MM.1S (cell line): ENCODE results near the gene CYSLTR2.

Experiments
- DNase-seq: peaks from one replicate; pipeline ENCODE4 v3.0.0-alpha.2; 2015
- H2AFZ ChIP-seq: fragments of 300-600 bp; sonication (generic); 2 replicates; pipeline ENCODE4 v1.6.0; 2016; ENCODE audit warnings: antibody characterized with exemption, low read length
- H3F3A ChIP-seq: fragments of 300-600 bp; sonication (generic); 2 replicates; pipeline ENCODE4 v1.6.1; 2016; ENCODE audit warnings: mild to moderate bottlenecking, antibody characterized with exemption, low read length, moderate library complexity, mixed read lengths; ENCODE audit not compliant: insufficient read depth
- H3K27ac ChIP-seq: fragments of 300-600 bp; sonication (generic); 2 replicates; pipeline ENCODE4 v1.5.1; 2016; ENCODE audit warnings: mild to moderate bottlenecking, low read length
- H3K27me3 ChIP-seq: fragments of 300-600 bp; sonication (generic); replicated peaks from 2 replicates; pipeline ENCODE4 v1.6.0; 2016; ENCODE audit warnings: low read length; ENCODE audit not compliant: insufficient read depth
- H3K36me3 ChIP-seq: fragments of 300-600 bp; sonication (generic); replicated peaks from 2 replicates; pipeline ENCODE4 v1.6.1; 2016; ENCODE audit warnings: mild to moderate bottlenecking, low read length, mixed read lengths; ENCODE audit not compliant: insufficient read depth
- H3K4me1 ChIP-seq: fragments of 300-600 bp; sonication (generic); 2 replicates; pipeline ENCODE4 v1.6.1; 2016; ENCODE audit warnings: low read length, mixed read lengths
- H3K4me2 ChIP-seq: fragments of 300-600 bp; sonication (generic); 2 replicates; pipeline ENCODE4 v1.6.0; 2016; ENCODE audit warnings: low read depth, low read length
- H3K4me3 ChIP-seq: fragments of 300-600 bp; sonication (generic); 2 replicates; pipeline ENCODE4 v1.5.1; 2016; ENCODE audit warnings: low read length, mixed read lengths
- H3K79me2 ChIP-seq: fragments of 300-600 bp; sonication (generic); 2 replicates; pipeline ENCODE4 v1.6.1; 2016; ENCODE audit warnings: mixed run types, low read length, mixed read lengths
- H3K9ac ChIP-seq: fragments of 300-600 bp; sonication (generic); 2 replicates; pipeline ENCODE4 v1.6.1; 2016; ENCODE audit warnings: low read length, mixed read lengths
- H3K9me2 ChIP-seq: fragments of 300-600 bp; sonication (generic); replicated peaks from 2 replicates; pipeline ENCODE4 v1.6.1; 2016; ENCODE audit warnings: mild to moderate bottlenecking, low read length, mixed read lengths; ENCODE audit not compliant: insufficient read depth
- H3K9me3 ChIP-seq: fragments of 300-600 bp; sonication (generic); replicated peaks from 2 replicates; pipeline ENCODE4 v1.6.1; 2016; ENCODE audit warnings: mild to moderate bottlenecking, low read length, mixed read lengths; ENCODE audit not compliant: insufficient read depth
- H4K20me1 ChIP-seq: fragments of 300-600 bp; sonication (generic); 2 replicates; pipeline ENCODE4 v1.6.1; 2016; ENCODE audit warnings: mild to moderate bottlenecking, low read length, moderate library complexity, mixed read lengths; ENCODE audit not compliant: insufficient read depth
- EZH2 ChIP-seq: fragments of 300-600 bp; sonication (generic); optimal IDR thresholded peaks from 2 replicates; pipeline ENCODE3; 2017; ENCODE audit warnings: low read depth, mild to moderate bottlenecking, antibody characterized with exemption, low read length, mixed read lengths
- EZH2phosphoT487 ChIP-seq: fragments of 300-600 bp; sonication (generic); IDR thresholded peaks from 2 replicates; pipeline ENCODE4 v1.6.1; 2018; ENCODE audit warnings: antibody characterized with exemption, low read length
- TF ChIP-seq, protein P1 (sequence below): fragments of 300-600 bp; sonication (generic); IDR thresholded peaks from 2 replicates; pipeline ENCODE4 v1.5.1; 2016; ENCODE audit warnings: antibody characterized with exemption, low read length, mixed read lengths

CYSLTR2 gene

DNA sequence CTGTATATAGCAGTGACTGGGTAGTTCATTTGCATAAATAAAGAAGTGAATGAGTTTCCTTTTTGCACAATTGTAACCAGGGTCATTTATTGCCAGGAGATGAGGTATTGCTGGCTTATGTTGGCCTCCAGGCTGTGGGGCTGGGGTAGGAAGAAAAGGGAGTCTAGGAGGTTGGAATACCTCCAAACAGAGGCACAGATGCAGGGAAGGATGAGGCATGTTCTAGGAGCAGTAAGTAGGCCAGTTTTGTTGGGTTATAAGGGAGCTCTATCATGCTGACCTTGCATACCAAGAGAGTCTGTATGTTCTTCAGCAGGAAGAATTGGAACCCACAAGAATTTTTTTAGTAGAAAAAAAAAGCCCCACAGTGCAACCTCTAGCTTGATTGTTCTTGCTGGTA lies 17.2 kb upstream of the CYSLTR2 start:
- peaks cover 17% of the 10 kb centered on the region for H3K4me1 ChIP-seq
- H3F3A ChIP-seq, result peaks cover 8% of the 10 kb centered on the region; the same call in 1 of the 2 replicates
- no peaks in the 10 kb centered on the region for H3K27me3 ChIP-seq
- peak; percentile 67 for DNase-seq
- H3K4me3 ChIP-seq, result no peak overlapping the region
- TF ChIP-seq EZH2 (no peak), EZH2phosphoT487 (no peak)
- TF ChIP-seq, protein P1, sequence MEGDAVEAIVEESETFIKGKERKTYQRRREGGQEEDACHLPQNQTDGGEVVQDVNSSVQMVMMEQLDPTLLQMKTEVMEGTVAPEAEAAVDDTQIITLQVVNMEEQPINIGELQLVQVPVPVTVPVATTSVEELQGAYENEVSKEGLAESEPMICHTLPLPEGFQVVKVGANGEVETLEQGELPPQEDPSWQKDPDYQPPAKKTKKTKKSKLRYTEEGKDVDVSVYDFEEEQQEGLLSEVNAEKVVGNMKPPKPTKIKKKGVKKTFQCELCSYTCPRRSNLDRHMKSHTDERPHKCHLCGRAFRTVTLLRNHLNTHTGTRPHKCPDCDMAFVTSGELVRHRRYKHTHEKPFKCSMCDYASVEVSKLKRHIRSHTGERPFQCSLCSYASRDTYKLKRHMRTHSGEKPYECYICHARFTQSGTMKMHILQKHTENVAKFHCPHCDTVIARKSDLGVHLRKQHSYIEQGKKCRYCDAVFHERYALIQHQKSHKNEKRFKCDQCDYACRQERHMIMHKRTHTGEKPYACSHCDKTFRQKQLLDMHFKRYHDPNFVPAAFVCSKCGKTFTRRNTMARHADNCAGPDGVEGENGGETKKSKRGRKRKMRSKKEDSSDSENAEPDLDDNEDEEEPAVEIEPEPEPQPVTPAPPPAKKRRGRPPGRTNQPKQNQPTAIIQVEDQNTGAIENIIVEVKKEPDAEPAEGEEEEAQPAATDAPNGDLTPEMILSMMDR, result no peak
- no peak overlapping the region; the same call in 1 of the 2 replicates for H2AFZ ChIP-seq
- H3K4me2 ChIP-seq, result peak overlapping the region; percentile 12
- no peaks in the 10 kb centered on the region for H3K9me2 ChIP-seq
- no peaks in the 10 kb centered on the region for H3K79me2 ChIP-seq
- no peaks in the 10 kb centered on the region for H4K20me1 ChIP-seq
- H3K27ac ChIP-seq, result peak overlapping the region; percentile 45; the same call in 1 of the 2 replicates
- no peaks in the 10 kb centered on the region for H3K9me3 ChIP-seq
- no peaks in the 10 kb centered on the region for H3K36me3 ChIP-seq
- no peak overlapping the region for H3K9ac ChIP-seq

DNA sequence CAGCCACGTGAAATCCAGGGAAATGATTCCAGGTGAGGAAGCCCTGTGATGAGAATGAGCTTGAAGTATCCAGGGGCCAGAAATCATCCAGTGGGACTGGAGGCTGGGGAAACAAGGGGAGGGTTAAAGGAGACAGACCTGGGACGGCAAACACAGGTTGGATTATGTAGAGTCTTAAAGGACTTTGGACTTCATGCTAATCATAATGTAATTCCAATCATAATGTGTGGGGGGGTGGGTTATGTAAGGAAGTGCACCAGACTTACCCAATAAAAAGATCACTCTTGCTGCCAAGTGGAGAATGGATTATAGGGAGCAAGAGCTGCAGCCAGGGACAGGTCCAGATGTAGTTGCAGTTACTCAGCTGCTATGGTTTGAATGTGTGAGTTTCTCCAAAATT lies 16.1 kb upstream of the CYSLTR2 start:
- TF ChIP-seq EZH2phosphoT487 (no peak), EZH2 (no peak)
- TF ChIP-seq, protein P1, result no peak
- no peak overlapping the region for H2AFZ ChIP-seq
- H3K4me3 ChIP-seq, result no peak overlapping the region
- no peaks in the 10 kb centered on the region for H3K36me3 ChIP-seq
- no peak overlapping the region for H3K4me2 ChIP-seq
- H3K9me3 ChIP-seq, result no peaks in the 10 kb centered on the region
- DNase-seq, result no peak
- H3K9ac ChIP-seq, result no peak overlapping the region
- H3K79me2 ChIP-seq, result no peaks in the 10 kb centered on the region
- peaks cover 8% of the 10 kb centered on the region; the same call in 1 of the 2 replicates for H3F3A ChIP-seq
- no peaks in the 10 kb centered on the region for H4K20me1 ChIP-seq
- no peaks in the 10 kb centered on the region for H3K27me3 ChIP-seq
- peaks cover 17% of the 10 kb centered on the region for H3K4me1 ChIP-seq
- H3K27ac ChIP-seq, result no peak overlapping the region
- H3K9me2 ChIP-seq, result no peaks in the 10 kb centered on the region

DNA sequence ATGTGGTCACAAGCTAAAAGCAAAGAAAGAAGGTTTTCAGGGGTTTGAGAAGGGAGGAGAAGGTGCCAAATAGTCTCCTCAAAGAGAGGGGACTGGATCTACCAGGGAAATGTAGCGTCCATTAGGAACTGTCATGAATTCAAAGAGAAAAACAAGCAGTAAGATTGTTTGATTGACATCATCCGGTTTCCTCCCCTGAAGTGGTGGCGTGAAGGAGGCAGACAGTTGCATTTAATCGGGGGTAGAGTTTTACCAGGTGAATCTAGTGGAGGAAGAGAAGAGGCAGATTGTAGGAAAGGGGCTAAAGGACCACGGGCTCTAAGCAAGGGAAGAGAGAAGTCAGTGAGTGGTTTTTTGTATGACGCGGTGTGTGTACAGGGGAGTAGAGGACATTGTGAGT lies 13.0 kb upstream of the CYSLTR2 start:
- H2AFZ ChIP-seq, result no peak overlapping the region
- H3K27ac ChIP-seq, result no peak overlapping the region
- TF ChIP-seq, protein P1, result no peak
- no peak for TF ChIP-seq EZH2phosphoT487
- no peak for TF ChIP-seq EZH2
- no peak overlapping the region for H3K4me2 ChIP-seq
- H3F3A ChIP-seq, result peaks cover 8% of the 10 kb centered on the region; the same call in 1 of the 2 replicates
- no peaks in the 10 kb centered on the region for H3K9me2 ChIP-seq
- no peaks in the 10 kb centered on the region for H3K27me3 ChIP-seq
- no peaks in the 10 kb centered on the region for H3K9me3 ChIP-seq
- no peaks in the 10 kb centered on the region for H3K36me3 ChIP-seq
- H3K4me1 ChIP-seq, result peaks cover 11% of the 10 kb centered on the region
- no peak overlapping the region for H3K4me3 ChIP-seq
- no peak for DNase-seq
- no peaks in the 10 kb centered on the region for H4K20me1 ChIP-seq
- no peaks in the 10 kb centered on the region for H3K79me2 ChIP-seq
- H3K9ac ChIP-seq, result no peak overlapping the region
